K562 (cell line): ENCODE results near the gene PIGX. TPM values are rescaled to one million over a fixed set of nuclear protein-coding genes. Genes with fewer than 3 reads are reported as not detected.

Experiments used
- IFI16 ChIP-seq: fragments of 250-450 bp; sonication (Bioruptor Pico); IDR thresholded peaks from 2 replicates; pipeline ENCODE4 v2.1.2; 2022; ENCODE audit warnings: mild to moderate bottlenecking, inconsistent platforms
- KLF1 ChIP-seq: fragments of 450-650 bp; IDR thresholded peaks from 2 replicates; pipeline ENCODE4 v1.6.1; 2016; ENCODE audit warnings: missing genetic modification characterization, missing compliant biosample characterization
- PML ChIP-seq: IDR thresholded peaks from 2 replicates; pipeline ENCODE4 v1.6.1; 2012; ENCODE audit warnings: low read length, inconsistent platforms
- TOE1 ChIP-seq, 2 experiments: fragments of 450-650 bp in 1 of 2; sonication (generic) in 1 of 2; formaldehyde crosslinking in 1 of 2; IDR thresholded peaks; 2 replicates each; pipeline versions ENCODE4 v1.7.1 to v1.8.0; 2016 to 2022; ENCODE audit warnings: borderline replicate concordance in 2 of 2, mild to moderate bottlenecking in 2 of 2, antibody characterized with exemption in 1 of 2, inconsistent platforms in 1 of 2, low read depth in 1 of 2, missing genetic modification reagents in 1 of 2, moderate library complexity in 1 of 2
- polyA plus RNA-seq, 8 experiments: library from polyadenylated mRNA; depleted of rRNA in 4 of 8; stranded (reverse) in 5 of 8; unstranded in 3 of 8; fragments of >200 nt; fragmentation: Nextera tagmentation in 2 of 8; fragmentation: Illumina TruSeq in 1 of 8; extraction: Ambion mirVana in 2 of 8; extraction: Trizol in 1 of 8; gene quantifications; 2 replicates each; pipeline versions ENCODE4 v1.2.1 to v1.2.3, GENCODE V29; 2011 to 2014; ENCODE audit warnings: inconsistent platforms in 1 of 8, missing spikeins in 1 of 8
- total RNA-seq, 7 experiments: library from RNA; depleted of rRNA in 6 of 7; stranded (reverse); fragments of >200 nt in 6 of 7; fragmentation: Illumina TruSeq in 2 of 7; extraction: Trizol in 2 of 7; gene quantifications; 2 replicates each; pipeline versions ENCODE4 v1.2.1 to v1.2.3, GENCODE V29; 2011 to 2021; ENCODE audit warnings: low replicate concordance in 1 of 7
- TF ChIP-seq, protein P1 (sequence below): fragments of 450-650 bp; IDR thresholded peaks from 2 replicates; pipeline ENCODE4 v1.6.1; 2018; ENCODE audit not compliant: partially characterized antibody
- TF ChIP-seq, protein P2 (sequence below): sonication (generic); formaldehyde crosslinking; IDR thresholded peaks from 2 replicates; pipeline ENCODE4 v1.8.0; 2022; ENCODE audit warnings: mild to moderate bottlenecking, missing genetic modification reagents
- TF ChIP-seq, protein P3 (sequence below): sonication (generic); formaldehyde crosslinking; IDR thresholded peaks from 2 replicates; pipeline ENCODE4 v1.8.0; 2022; ENCODE audit warnings: mild to moderate bottlenecking, missing genetic modification reagents
- TF ChIP-seq, protein P4 (sequence below): fragments of 250-450 bp; sonication (Bioruptor Pico); IDR thresholded peaks from 2 replicates; pipeline ENCODE4 v1.8.0; 2022; ENCODE audit warnings: inconsistent platforms
- TF ChIP-seq, protein P5 (sequence below): sonication (generic); formaldehyde crosslinking; IDR thresholded peaks from 2 replicates; pipeline ENCODE4 v1.8.0; 2022; ENCODE audit warnings: mild to moderate bottlenecking, low read depth, missing genetic modification reagents
- TF ChIP-seq, protein P6 (sequence below): sonication (generic); IDR thresholded peaks from 2 replicates; pipeline ENCODE4 v1.6.1; 2016

The PIGX gene
- total and polyA plus RNA-seq, 9 of the 15 experiments (the other 6 are each of a cell fraction or from before 2014, with no cell fraction given) = 3.7 to 36.3 (median 26.9) TPM

DNA sequence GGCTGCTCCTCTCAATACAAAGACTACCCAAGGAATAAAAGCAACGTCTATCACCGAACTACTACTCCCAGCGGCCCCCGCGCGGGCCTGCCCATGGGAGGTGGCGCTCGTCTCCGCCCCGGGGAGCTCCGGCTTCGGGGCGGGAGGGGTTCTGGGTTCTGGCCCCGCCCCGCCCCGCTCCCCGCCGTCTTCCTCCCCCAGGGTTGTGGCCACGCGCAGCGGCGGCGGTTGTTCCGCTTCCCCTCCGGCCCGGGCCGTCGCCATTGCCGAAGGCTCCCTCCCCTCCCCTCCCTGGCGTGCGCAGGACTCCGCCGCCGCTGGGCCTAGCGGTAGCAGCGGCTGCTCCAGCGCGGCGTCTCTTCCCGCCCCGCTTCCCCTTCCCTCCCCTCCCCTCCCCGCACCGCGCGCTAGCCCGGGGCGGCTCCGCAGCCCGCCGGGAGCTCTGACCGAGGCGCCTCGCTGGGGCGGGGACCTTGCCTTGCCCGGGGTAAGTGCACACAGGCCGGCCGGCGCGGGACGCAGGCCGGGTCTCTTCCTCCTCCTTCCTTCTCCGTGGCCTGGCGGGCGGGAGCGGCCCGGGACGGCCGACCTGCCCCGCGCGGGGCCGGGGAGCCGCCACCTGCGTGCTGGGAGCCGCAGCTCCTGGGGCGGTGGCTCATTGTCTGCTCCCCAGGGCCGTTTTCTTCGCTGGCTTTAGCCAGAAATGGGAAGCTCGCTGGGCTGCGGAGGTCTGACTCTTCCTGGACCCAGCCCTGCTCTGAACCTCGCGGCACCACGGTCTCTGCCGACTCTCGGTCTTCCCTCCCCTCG is 27.7 kb downstream of the PIGX start, which contains the start of gene PAK2 (continued):
- TF ChIP-seq, protein P1, sequence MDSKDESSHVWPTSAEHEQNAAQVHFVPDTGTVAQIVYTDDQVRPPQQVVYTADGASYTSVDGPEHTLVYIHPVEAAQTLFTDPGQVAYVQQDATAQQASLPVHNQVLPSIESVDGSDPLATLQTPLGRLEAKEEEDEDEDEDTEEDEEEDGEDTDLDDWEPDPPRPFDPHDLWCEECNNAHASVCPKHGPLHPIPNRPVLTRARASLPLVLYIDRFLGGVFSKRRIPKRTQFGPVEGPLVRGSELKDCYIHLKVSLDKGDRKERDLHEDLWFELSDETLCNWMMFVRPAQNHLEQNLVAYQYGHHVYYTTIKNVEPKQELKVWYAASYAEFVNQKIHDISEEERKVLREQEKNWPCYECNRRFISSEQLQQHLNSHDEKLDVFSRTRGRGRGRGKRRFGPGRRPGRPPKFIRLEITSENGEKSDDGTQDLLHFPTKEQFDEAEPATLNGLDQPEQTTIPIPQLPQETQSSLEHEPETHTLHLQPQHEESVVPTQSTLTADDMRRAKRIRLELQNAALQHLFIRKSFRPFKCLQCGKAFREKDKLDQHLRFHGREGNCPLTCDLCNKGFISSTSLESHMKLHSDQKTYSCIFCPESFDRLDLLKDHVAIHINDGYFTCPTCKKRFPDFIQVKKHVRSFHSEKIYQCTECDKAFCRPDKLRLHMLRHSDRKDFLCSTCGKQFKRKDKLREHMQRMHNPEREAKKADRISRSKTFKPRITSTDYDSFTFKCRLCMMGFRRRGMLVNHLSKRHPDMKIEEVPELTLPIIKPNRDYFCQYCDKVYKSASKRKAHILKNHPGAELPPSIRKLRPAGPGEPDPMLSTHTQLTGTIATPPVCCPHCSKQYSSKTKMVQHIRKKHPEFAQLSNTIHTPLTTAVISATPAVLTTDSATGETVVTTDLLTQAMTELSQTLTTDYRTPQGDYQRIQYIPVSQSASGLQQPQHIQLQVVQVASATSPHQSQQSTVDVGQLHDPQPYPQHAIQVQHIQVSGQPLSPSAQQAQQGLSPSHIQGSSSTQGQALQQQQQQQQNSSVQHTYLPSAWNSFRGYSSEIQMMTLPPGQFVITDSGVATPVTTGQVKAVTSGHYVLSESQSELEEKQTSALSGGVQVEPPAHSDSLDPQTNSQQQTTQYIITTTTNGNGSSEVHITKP = peak; percentile 78
- TF ChIP-seq TOE1 (IDR thresholded peaks at IDR 0.05; ENCODE audit: borderline replicate concordance) (0 out of 2 replicates have a peak, but pooled peaks have one; percentile 36), TOE1 (CRISPR knock-in tag; IDR thresholded peaks at IDR 0.05; ENCODE audit: borderline replicate concordance, low read depth) (no peak), PML (0 out of 2 replicates have a peak, but pooled peaks have one; percentile 17), KLF1 (tag) (no peak), IFI16 (CRISPR knock-in tag) (no peak)
- TF ChIP-seq, protein P2, sequence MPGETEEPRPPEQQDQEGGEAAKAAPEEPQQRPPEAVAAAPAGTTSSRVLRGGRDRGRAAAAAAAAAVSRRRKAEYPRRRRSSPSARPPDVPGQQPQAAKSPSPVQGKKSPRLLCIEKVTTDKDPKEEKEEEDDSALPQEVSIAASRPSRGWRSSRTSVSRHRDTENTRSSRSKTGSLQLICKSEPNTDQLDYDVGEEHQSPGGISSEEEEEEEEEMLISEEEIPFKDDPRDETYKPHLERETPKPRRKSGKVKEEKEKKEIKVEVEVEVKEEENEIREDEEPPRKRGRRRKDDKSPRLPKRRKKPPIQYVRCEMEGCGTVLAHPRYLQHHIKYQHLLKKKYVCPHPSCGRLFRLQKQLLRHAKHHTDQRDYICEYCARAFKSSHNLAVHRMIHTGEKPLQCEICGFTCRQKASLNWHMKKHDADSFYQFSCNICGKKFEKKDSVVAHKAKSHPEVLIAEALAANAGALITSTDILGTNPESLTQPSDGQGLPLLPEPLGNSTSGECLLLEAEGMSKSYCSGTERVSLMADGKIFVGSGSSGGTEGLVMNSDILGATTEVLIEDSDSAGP (CRISPR knock-in tag) = no peak
- TF ChIP-seq, protein P3, sequence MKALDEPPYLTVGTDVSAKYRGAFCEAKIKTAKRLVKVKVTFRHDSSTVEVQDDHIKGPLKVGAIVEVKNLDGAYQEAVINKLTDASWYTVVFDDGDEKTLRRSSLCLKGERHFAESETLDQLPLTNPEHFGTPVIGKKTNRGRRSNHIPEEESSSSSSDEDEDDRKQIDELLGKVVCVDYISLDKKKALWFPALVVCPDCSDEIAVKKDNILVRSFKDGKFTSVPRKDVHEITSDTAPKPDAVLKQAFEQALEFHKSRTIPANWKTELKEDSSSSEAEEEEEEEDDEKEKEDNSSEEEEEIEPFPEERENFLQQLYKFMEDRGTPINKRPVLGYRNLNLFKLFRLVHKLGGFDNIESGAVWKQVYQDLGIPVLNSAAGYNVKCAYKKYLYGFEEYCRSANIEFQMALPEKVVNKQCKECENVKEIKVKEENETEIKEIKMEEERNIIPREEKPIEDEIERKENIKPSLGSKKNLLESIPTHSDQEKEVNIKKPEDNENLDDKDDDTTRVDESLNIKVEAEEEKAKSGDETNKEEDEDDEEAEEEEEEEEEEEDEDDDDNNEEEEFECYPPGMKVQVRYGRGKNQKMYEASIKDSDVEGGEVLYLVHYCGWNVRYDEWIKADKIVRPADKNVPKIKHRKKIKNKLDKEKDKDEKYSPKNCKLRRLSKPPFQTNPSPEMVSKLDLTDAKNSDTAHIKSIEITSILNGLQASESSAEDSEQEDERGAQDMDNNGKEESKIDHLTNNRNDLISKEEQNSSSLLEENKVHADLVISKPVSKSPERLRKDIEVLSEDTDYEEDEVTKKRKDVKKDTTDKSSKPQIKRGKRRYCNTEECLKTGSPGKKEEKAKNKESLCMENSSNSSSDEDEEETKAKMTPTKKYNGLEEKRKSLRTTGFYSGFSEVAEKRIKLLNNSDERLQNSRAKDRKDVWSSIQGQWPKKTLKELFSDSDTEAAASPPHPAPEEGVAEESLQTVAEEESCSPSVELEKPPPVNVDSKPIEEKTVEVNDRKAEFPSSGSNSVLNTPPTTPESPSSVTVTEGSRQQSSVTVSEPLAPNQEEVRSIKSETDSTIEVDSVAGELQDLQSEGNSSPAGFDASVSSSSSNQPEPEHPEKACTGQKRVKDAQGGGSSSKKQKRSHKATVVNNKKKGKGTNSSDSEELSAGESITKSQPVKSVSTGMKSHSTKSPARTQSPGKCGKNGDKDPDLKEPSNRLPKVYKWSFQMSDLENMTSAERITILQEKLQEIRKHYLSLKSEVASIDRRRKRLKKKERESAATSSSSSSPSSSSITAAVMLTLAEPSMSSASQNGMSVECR (CRISPR knock-in tag) = no peak; the same call in 1 of the 2 replicates
- TF ChIP-seq, protein P4, sequence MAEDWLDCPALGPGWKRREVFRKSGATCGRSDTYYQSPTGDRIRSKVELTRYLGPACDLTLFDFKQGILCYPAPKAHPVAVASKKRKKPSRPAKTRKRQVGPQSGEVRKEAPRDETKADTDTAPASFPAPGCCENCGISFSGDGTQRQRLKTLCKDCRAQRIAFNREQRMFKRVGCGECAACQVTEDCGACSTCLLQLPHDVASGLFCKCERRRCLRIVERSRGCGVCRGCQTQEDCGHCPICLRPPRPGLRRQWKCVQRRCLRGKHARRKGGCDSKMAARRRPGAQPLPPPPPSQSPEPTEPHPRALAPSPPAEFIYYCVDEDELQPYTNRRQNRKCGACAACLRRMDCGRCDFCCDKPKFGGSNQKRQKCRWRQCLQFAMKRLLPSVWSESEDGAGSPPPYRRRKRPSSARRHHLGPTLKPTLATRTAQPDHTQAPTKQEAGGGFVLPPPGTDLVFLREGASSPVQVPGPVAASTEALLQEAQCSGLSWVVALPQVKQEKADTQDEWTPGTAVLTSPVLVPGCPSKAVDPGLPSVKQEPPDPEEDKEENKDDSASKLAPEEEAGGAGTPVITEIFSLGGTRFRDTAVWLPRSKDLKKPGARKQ (CRISPR knock-in tag) = no peak
- TF ChIP-seq, protein P5, sequence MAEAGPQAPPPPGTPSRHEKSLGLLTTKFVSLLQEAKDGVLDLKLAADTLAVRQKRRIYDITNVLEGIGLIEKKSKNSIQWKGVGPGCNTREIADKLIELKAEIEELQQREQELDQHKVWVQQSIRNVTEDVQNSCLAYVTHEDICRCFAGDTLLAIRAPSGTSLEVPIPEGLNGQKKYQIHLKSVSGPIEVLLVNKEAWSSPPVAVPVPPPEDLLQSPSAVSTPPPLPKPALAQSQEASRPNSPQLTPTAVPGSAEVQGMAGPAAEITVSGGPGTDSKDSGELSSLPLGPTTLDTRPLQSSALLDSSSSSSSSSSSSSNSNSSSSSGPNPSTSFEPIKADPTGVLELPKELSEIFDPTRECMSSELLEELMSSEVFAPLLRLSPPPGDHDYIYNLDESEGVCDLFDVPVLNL (CRISPR knock-in tag) = no peak
- TF ChIP-seq, protein P6, sequence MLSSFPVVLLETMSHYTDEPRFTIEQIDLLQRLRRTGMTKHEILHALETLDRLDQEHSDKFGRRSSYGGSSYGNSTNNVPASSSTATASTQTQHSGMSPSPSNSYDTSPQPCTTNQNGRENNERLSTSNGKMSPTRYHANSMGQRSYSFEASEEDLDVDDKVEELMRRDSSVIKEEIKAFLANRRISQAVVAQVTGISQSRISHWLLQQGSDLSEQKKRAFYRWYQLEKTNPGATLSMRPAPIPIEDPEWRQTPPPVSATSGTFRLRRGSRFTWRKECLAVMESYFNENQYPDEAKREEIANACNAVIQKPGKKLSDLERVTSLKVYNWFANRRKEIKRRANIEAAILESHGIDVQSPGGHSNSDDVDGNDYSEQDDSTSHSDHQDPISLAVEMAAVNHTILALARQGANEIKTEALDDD = no peak
